HFFc6 (cell line): Measurements from ENCODE around the gene PITPNC1. TPM values are rescaled to one million over a fixed set of nuclear protein-coding genes. Genes with fewer than 3 reads are reported as not detected.

Experiments
- DNase-seq: peaks from one replicate; pipeline ENCODE4 v3.0.0-alpha.2; 2018
- H3K27ac Mint-ChIP-seq: 2 replicates; pipeline ENCODE4 v1.8.0; 2020; ENCODE audit warnings: mild to moderate bottlenecking, mixed read lengths
- H3K27me3 Mint-ChIP-seq: 2 replicates; pipeline ENCODE4 v1.8.0; 2021; ENCODE audit warnings: mild to moderate bottlenecking, moderate library complexity, mixed read lengths; ENCODE audit not compliant: insufficient read depth
- H3K36me3 Mint-ChIP-seq: 2 replicates; pipeline ENCODE4 v1.8.0; 2021; ENCODE audit warnings: low read depth, mixed read lengths
- H3K4me1 Mint-ChIP-seq: 2 replicates; pipeline ENCODE4 v1.8.0; 2020; ENCODE audit warnings: low read depth, mixed read lengths
- H3K4me3 Mint-ChIP-seq: 2 replicates; pipeline ENCODE4 v1.8.0; 2020; ENCODE audit warnings: mild to moderate bottlenecking, moderate library complexity, mixed read lengths
- H3K9me3 Mint-ChIP-seq: 2 replicates; pipeline ENCODE4 v1.8.0; 2020; ENCODE audit warnings: mild to moderate bottlenecking, mixed read lengths
- total RNA-seq, 6 experiments: library from RNA; stranded (reverse); fragmentation: NEBNext Ultra II Directional; extraction: Animal tissue kit (Norgen Biotek cat#: 25700); gene quantifications; 2 replicates in 1 of 6; 3 replicates in 5 of 6; pipeline ENCODE4 v1.2.3, GENCODE V29; 2021
- TF ChIP-seq, protein P1 (sequence below): fragments of 200-600 bp; sonication (generic); IDR thresholded peaks from 2 replicates; pipeline ENCODE4 v1.5.0; 2021; ENCODE audit warnings: antibody characterized with exemption, mild to moderate bottlenecking

Gene PITPNC1
- total RNA-seq, 6 experiments from 2014 or later = 6.9 to 11.1 (median 7.7) TPM

DNA sequence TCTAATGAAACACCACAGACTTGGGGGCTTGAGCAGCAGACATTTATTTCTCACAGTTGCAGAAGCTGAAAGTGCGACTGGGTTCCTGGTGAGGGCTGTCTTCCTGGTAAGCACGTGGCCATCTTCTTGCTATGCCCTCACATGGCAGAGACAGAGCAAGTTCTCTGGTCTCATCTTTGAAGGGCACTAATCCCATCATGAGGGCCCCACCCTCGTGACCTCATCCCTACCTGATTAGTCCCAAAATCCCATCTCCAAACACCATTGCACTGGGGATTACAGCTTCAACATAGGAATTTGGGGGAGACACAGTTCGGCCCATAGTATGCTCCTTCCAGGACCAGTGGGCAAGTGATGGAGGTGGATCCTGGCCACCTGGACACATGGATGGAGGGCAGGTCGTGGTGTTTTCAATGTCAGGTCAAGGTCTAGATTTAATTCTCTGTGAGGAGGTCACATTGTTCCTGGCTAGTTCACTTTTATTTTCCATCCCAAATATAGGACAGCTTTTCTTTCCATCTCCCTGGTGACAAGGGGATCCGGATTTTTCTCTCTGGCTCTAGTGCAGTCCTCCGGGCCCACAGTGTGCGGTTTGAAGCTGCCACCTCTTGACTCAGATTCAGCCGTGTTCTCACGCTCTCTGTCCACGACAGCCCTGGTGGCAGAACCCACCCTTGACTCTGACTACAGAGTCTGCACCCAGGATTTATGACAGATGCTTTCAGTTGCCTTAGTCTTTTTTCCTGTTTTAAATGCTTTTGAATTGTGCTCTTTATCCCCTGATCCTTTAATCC lies 180.2 kb downstream of the PITPNC1 start:
- no peak for DNase-seq
- Mint-ChIP-seq H3K27me3 (no peaks in the 10 kb centered on the region; the same call in 1 of the 2 replicates), H3K36me3 (no peaks in the 10 kb centered on the region), H3K9me3 (no peaks in the 10 kb centered on the region), H3K4me1 (peaks cover 11% of the 10 kb centered on the region), H3K27ac (no peak overlapping the region), H3K4me3 (no peak overlapping the region)
- TF ChIP-seq, protein P1, sequence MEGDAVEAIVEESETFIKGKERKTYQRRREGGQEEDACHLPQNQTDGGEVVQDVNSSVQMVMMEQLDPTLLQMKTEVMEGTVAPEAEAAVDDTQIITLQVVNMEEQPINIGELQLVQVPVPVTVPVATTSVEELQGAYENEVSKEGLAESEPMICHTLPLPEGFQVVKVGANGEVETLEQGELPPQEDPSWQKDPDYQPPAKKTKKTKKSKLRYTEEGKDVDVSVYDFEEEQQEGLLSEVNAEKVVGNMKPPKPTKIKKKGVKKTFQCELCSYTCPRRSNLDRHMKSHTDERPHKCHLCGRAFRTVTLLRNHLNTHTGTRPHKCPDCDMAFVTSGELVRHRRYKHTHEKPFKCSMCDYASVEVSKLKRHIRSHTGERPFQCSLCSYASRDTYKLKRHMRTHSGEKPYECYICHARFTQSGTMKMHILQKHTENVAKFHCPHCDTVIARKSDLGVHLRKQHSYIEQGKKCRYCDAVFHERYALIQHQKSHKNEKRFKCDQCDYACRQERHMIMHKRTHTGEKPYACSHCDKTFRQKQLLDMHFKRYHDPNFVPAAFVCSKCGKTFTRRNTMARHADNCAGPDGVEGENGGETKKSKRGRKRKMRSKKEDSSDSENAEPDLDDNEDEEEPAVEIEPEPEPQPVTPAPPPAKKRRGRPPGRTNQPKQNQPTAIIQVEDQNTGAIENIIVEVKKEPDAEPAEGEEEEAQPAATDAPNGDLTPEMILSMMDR = no peak

DNA sequence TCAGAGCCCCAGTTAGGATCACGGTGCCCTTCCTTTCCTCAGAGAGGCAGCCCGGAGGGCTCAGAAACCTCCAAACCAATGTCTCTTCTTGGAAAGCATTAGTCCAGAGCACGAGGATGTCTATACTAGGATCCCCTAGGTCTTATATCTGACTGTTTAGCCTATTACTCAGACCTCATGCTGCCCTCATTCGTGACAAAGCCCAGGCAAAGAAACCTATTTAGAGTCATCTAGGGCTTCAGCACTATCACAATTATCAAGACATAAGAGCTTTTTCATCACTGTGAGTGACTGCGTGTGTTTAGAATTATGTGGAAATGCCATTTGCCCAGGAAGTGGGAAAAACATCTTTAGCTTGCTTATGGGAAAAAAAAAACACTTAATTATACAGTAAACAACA lies 180.8 kb downstream of the PITPNC1 start:
- no peak overlapping the region for H3K27ac Mint-ChIP-seq
- no peaks in the 10 kb centered on the region for H3K9me3 Mint-ChIP-seq
- no peaks in the 10 kb centered on the region; the same call in 1 of the 2 replicates for H3K27me3 Mint-ChIP-seq
- no peaks in the 10 kb centered on the region for H3K36me3 Mint-ChIP-seq
- TF ChIP-seq, protein P1 = no peak
- no peak for DNase-seq
- H3K4me3 Mint-ChIP-seq = no peak overlapping the region
- H3K4me1 Mint-ChIP-seq = peaks cover 11% of the 10 kb centered on the region

DNA sequence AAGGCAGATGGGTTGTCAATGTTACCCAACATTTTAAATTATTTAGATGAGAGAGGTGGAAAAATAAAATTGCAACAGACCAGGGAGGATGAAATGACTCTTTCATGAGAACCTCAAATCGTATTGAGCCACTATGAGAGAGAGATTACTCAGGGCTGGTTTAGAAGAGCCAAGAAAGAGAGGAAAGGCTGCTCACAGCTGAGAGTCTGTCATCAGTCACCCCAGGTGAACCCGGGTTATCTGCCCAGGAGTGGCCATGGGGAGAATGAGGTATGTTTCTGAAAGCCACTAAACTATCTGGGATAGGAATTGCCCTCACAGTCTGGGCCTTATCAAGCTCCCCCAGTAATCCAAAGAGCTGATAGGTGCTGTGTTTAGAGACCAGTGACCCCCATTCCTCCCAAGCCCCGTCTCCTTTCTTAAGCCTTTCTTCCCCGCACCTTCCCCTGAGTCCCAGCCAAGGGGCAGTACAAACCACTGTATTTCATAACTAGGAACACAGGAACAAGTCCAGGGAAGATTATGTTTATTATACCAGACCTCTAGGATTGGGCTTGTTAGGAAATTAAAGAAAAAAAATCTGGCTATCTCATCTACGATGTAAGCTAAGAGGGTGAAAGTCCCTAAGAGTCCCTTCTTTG lies 181.8 kb downstream of the PITPNC1 start:
- no peaks in the 10 kb centered on the region for H3K36me3 Mint-ChIP-seq
- no peaks in the 10 kb centered on the region; the same call in 1 of the 2 replicates for H3K27me3 Mint-ChIP-seq
- DNase-seq = no peak
- no peaks in the 10 kb centered on the region for H3K9me3 Mint-ChIP-seq
- TF ChIP-seq, protein P1 = no peak
- H3K4me3 Mint-ChIP-seq = no peak overlapping the region
- H3K4me1 Mint-ChIP-seq = peaks cover 11% of the 10 kb centered on the region
- no peak overlapping the region for H3K27ac Mint-ChIP-seq

- TF ChIP-seq, protein P1 = peak; percentile 43
- H3K9me3 Mint-ChIP-seq = no peaks in the 10 kb centered on the region
- no peaks in the 10 kb centered on the region for H3K36me3 Mint-ChIP-seq
- no peak overlapping the region for H3K4me3 Mint-ChIP-seq
- peaks cover 11% of the 10 kb centered on the region for H3K4me1 Mint-ChIP-seq
- no peaks in the 10 kb centered on the region; the same call in 1 of the 2 replicates for H3K27me3 Mint-ChIP-seq
- DNase-seq = no peak
- H3K27ac Mint-ChIP-seq = no peak overlapping the region
Measured at GRCh38 chr17:67559381-67559966, 182.4 kb downstream of the PITPNC1 start.

DNA sequence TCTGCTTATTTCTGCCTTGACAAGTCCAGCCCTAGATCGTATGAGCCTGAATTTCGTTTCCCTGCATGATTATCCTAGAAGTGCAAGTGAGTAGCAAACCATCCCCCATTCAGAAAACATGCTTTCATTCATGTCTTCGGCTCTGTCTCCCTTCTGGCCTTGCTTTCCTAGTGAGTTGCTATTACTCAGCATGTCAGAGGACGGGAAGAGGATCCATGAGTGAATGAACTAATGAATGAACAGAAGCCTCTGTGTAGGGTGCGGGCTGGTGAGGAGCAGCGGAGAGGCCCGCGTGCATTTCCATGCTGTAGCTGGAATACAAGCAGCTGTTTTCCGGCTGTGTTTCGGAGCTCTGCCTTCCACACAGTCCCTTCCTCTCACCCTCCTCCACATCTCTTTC lies 184.9 kb downstream of the PITPNC1 start:
- no peak overlapping the region for H3K27ac Mint-ChIP-seq
- peaks cover 11% of the 10 kb centered on the region for H3K4me1 Mint-ChIP-seq
- H3K9me3 Mint-ChIP-seq = no peaks in the 10 kb centered on the region

More for the DNA sequence above, 184.9 kb downstream of the PITPNC1 start:
- Mint-ChIP-seq H3K27me3 (no peaks in the 10 kb centered on the region), H3K4me3 (no peak overlapping the region), H3K36me3 (no peaks in the 10 kb centered on the region)
- DNase-seq = no peak
- TF ChIP-seq, protein P1 = no peak
